Gastroesophageal sphincter (tissue), 4 donors: ENCODE measurements around the gene SPCS2. TPM values are rescaled to one million over a fixed set of nuclear protein-coding genes. Genes with fewer than 3 reads are reported as not detected.

ENCODE experiments used
- ATAC-seq: fragments of 150-250 bp; one replicate; pipeline ENCODE4 v1.9.1; 2016; ENCODE audit warnings: mild to moderate bottlenecking, moderate library complexity
- H3K27ac ChIP-seq, 4 donors: fragments of 200-600 bp; sonication (generic) in 3 of 4; 1 replicate in 3 of 4; 2 replicates in 1 of 4; pipeline ENCODE4 v1.5.1; 2016 to 2019
- H3K27me3 ChIP-seq: fragments of 200-600 bp; sonication (generic); one replicate; pipeline ENCODE4 v1.5.1; 2019
- H3K36me3 ChIP-seq, 2 donors: fragments of 200-600 bp; sonication (generic); one replicate each; pipeline ENCODE4 v1.5.1; 2019; ENCODE audit warnings: control low read depth in 1 of 2
- H3K4me1 ChIP-seq, 3 donors: fragments of 200-600 bp; sonication (generic); 1 replicate in 2 of 3; 2 replicates in 1 of 3; pipeline ENCODE4 v1.5.1; 2016 to 2019; ENCODE audit warnings: control low read depth in 2 of 3
- H3K4me3 ChIP-seq, 2 donors: fragments of 200-600 bp; sonication (generic); one replicate each; pipeline ENCODE4 v1.5.1; 2019; ENCODE audit warnings: mild to moderate bottlenecking in 1 of 2, moderate library complexity in 1 of 2
- H3K9me3 ChIP-seq, 3 donors: fragments of 200-600 bp; sonication (generic); one replicate each; pipeline ENCODE4 v1.5.1; 2017 to 2019; ENCODE audit warnings: control low read depth in 2 of 3
- EP300 ChIP-seq: sonication (generic); formaldehyde crosslinking; IDR thresholded peaks from one replicate; pipeline ENCODE4 v1.6.1; 2017; ENCODE audit warnings: antibody characterized with exemption, mild to moderate bottlenecking
- POLR2A ChIP-seq, 2 donors: fragments of 450-650 bp; IDR thresholded peaks; one replicate each; pipeline ENCODE4 v1.6.1; 2017; ENCODE audit warnings: antibody characterized with exemption in 2 of 2, mild to moderate bottlenecking in 2 of 2, moderate library complexity in 1 of 2
- POLR2AphosphoS5 ChIP-seq: sonication (generic); formaldehyde crosslinking; IDR thresholded peaks from one replicate; pipeline ENCODE4 v1.6.1; 2017; ENCODE audit warnings: antibody characterized with exemption
- WGBS, 2 donors: methylation state at CpG; one replicate each; pipeline ENCODE4 v1.1.5; 2018; ENCODE audit warnings: low coverage in 1 of 2; 5-methylcytosine and 5-hydroxymethylcytosine counted together
- total RNA-seq, 4 donors: library from RNA; depleted of rRNA; stranded (reverse); fragments of >200 nt; gene quantifications; one replicate each; pipeline ENCODE4 v1.1.0, GENCODE V29; 2016
- TF ChIP-seq, protein P1 (sequence below), 4 experiments: fragments of 200-600 bp in 2 of 4; fragments of 450-650 bp in 2 of 4; sonication (generic) in 1 of 4; IDR thresholded peaks; one replicate each; pipeline ENCODE4 v1.5.1; 2017 to 2019; ENCODE audit warnings: antibody characterized with exemption in 4 of 4, mild to moderate bottlenecking in 2 of 4, moderate library complexity in 2 of 4

Gene SPCS2
- total RNA-seq: 10 to 100 TPM; 27.2 to 49.5 (median 37.0) TPM

DNA sequence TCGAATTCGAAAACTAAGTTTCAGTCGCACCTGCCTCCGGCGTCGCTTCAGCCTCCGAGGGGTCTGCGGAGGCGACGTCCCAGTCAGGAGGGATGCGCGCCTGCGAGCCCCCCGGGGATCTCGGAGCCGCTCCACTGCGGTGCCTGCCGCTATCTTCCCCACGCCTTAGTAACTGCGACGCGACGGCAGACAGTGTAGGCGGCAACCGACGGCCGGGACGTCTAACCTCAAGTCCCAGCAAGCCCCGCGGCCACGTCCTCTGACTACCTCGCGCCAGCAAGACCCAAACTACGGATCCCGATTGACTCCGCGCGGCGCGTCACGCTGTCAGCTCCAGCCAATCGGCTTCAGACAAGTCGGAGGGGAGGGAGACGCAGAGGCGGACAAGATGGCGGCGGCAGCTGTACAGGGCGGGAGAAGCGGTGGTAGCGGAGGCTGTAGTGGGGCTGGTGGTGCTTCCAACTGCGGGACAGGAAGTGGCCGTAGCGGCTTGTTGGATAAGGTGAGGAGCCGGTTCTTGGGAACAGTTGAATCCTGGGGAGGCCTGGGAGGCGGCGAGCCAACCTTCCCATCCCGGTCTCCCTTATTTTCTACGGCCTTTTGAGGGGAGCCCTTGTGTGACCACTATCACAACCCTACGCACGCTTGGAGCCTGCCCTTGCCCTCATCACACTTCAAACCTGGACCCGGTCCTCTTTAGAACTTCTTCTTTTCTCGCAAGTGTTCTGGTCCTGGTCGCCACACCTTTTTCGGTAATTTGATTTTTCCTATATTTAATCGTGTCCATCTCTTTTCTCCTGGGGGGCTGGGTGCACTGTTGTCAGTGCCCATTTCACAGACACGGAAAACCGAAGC lies at the start of gene SPCS2, which contains the start of gene XRRA1:
Gene SPCS2, plus strand, starts transcription at position 369 of the 855 bp plus-strand sequence. Its CDS starts 20 bp downstream, at position 389.
Gene XRRA1, minus strand, starts transcription at position 194 of the 855 bp plus-strand sequence. CDS start 8,213 bp downstream, outside the sequence.
- Histone ChIP-seq H3K27me3 (no peaks in the 10 kb centered on the region), H3K4me3 (peak within 1 kb of the TSS; percentile 82 to 92), H3K9me3 (no peaks in the 10 kb centered on the region), H3K27ac (peak within 1 kb of the TSS; percentile 45 to 86 (median 84)), H3K4me1 (peaks cover 2 to 52% (median 20%) of the 10 kb centered on the region in 3 donors), H3K36me3 (peaks cover 0 to 12% of the 10 kb centered on the region in 2 donors)
- 0% methylated on average over 12 to 14 of the region's 67 CpGs for WGBS, 2 donors
- ATAC-seq: peak; percentile 99
- TF ChIP-seq, protein P1, sequence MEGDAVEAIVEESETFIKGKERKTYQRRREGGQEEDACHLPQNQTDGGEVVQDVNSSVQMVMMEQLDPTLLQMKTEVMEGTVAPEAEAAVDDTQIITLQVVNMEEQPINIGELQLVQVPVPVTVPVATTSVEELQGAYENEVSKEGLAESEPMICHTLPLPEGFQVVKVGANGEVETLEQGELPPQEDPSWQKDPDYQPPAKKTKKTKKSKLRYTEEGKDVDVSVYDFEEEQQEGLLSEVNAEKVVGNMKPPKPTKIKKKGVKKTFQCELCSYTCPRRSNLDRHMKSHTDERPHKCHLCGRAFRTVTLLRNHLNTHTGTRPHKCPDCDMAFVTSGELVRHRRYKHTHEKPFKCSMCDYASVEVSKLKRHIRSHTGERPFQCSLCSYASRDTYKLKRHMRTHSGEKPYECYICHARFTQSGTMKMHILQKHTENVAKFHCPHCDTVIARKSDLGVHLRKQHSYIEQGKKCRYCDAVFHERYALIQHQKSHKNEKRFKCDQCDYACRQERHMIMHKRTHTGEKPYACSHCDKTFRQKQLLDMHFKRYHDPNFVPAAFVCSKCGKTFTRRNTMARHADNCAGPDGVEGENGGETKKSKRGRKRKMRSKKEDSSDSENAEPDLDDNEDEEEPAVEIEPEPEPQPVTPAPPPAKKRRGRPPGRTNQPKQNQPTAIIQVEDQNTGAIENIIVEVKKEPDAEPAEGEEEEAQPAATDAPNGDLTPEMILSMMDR (IDR thresholded peaks at IDR 0.05): peak in 1 of 4 experiments; percentile 8
- TF ChIP-seq EP300 (no peak), POLR2AphosphoS5 (peak; percentile 92), POLR2A (IDR thresholded peaks at IDR 0.05) (peak; percentile 60 to 64)

- Histone ChIP-seq H3K36me3 (peaks cover 0 to 65% of the 10 kb centered on the region in 2 donors), H3K27me3 (no peaks in the 10 kb centered on the region), H3K27ac (no peak overlapping the region), H3K9me3 (peaks cover 0 to 36% (median 4%) of the 10 kb centered on the region in 3 donors), H3K4me1 (no peaks in the 10 kb centered on the region), H3K4me3 (no peak overlapping the region)
- TF ChIP-seq POLR2A (IDR thresholded peaks at IDR 0.05): no peak
- TF ChIP-seq POLR2AphosphoS5: no peak
- 89 to 98% methylated on average over 4 of the region's 4 CpGs for WGBS, 2 donors
- no peak for ATAC-seq
Measured at GRCh38 chr11:74902342-74902741, 46.7 kb upstream of the SPCS2 start.

DNA sequence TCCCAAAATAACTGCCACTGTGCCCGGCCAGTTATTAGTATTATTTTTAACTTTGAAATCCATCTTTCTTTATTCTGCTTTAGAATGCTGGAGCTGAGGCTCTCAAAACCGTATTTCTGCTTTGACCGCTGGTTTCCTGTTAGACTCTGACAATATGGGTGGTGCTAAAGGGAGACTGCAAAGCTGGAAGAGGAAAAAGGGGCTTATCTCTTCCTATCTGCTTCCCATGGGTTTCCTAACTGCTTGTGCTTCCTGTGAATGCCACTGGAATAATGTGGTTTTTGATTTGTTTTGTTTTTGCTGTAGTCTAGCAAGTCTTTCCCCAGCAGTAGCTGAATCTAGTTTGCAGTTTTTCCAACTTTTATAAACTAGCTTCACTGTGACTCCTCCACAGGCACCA lies 43.7 kb upstream of the SPCS2 start:
- Histone ChIP-seq H3K4me1 (no peaks in the 10 kb centered on the region), H3K9me3 (peaks cover 0 to 23% (median 4%) of the 10 kb centered on the region in 3 donors), H3K27me3 (no peaks in the 10 kb centered on the region), H3K4me3 (no peak overlapping the region), H3K36me3 (peaks cover 0 to 89% of the 10 kb centered on the region in 2 donors), H3K27ac (peak overlapping the region in 1 of 4 donors; percentile 12)
- TF ChIP-seq EP300: no peak
- TF ChIP-seq, protein P1 (IDR thresholded peaks at IDR 0.05): no peak
- TF ChIP-seq POLR2A (IDR thresholded peaks at IDR 0.05): no peak
- no peak for TF ChIP-seq POLR2AphosphoS5
- no peak for ATAC-seq
- 63 to 70% methylated on average over 3 of the region's 3 CpGs for WGBS, 2 donors

- no peak for ATAC-seq
- Histone ChIP-seq H3K27ac (no peak overlapping the region), H3K4me3 (no peak overlapping the region), H3K4me1 (no peaks in the 10 kb centered on the region), H3K36me3 (peaks cover 0 to 86% of the 10 kb centered on the region in 2 donors), H3K9me3 (no peaks in the 10 kb centered on the region), H3K27me3 (no peaks in the 10 kb centered on the region)
- TF ChIP-seq POLR2A (IDR thresholded peaks at IDR 0.05): no peak
- no peak for TF ChIP-seq POLR2AphosphoS5
- TF ChIP-seq, protein P1 (IDR thresholded peaks at IDR 0.05): no peak
- TF ChIP-seq EP300: no peak
- WGBS, 2 donors: 31 to 72% methylated on average over 4 of the region's 4 CpGs
Measured at GRCh38 chr11:74909385-74909784, 39.7 kb upstream of the SPCS2 start.

DNA sequence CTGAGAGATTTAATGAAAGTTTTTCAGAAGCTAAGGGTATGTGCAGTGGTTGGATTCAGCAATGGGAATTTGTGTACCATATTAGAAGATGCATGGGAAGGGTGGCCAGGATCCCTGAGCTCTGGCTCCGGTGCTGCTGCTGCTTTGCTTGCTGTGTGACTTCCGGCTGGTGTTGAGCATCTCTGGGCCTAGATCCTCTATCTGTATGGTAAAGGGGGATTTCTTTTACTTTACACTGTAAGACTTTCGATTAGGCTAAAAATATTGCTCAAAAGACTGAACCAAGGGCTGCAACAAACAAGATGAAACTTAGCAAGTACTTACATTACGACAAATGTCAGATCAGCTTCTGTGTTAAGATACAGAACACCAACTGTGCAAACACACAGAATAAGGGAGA lies 39.3 kb upstream of the SPCS2 start:
- Histone ChIP-seq H3K27me3 (no peaks in the 10 kb centered on the region), H3K27ac (no peak overlapping the region), H3K36me3 (peaks cover 0 to 88% of the 10 kb centered on the region in 2 donors), H3K4me3 (no peak overlapping the region), H3K9me3 (no peaks in the 10 kb centered on the region), H3K4me1 (no peaks in the 10 kb centered on the region)
- TF ChIP-seq, protein P1 (IDR thresholded peaks at IDR 0.05): no peak
- TF ChIP-seq POLR2A (IDR thresholded peaks at IDR 0.05) (no peak), EP300 (no peak), POLR2AphosphoS5 (no peak)
- 62 to 75% methylated on average over 3 of the region's 4 CpGs for whole genome bisulfite sequencing, 2 donors
- ATAC-seq: no peak
